Left colon (tissue), 2 donors: Measurements from ENCODE around the gene APOA5. TPM values are rescaled to one million over a fixed set of nuclear protein-coding genes. Genes with fewer than 3 reads are reported as not detected.
A peak's percentile ranks its signal among the peaks of the same experiment; 100 is the strongest.
"Not testable (repeated sequence)": the region's sequence is repeated elsewhere in the genome, so short reads cannot be mapped to it uniquely, and the experiment has no call there.

Experiments
- ATAC-seq: fragments of 200-7000 bp; cut with Tn5 transposase; one replicate; pipeline ENCODE4 v1.9.1; 2020; ENCODE audit warnings: mild to moderate bottlenecking, moderate library complexity
- DNase-seq, 2 donors: peaks; one replicate each; pipeline ENCODE4 v3.0.0-alpha.2; 2020
- intact Hi-C, 2 donors: fragments of 100-400 bp; cut with DNase I in 1 of 2; cut with micrococcal nuclease in 1 of 2; formaldehyde crosslinking; loops; one replicate each; pipeline versions ENCODE4 v1.11.2 to v1.14.0; 2022; cut with DNase I, micrococcal nuclease
- total RNA-seq, 2 donors: library from RNA; stranded (reverse); fragmentation: NEBNext Ultra II Directional; extraction: Animal tissue kit (Norgen Biotek cat#: 25700); gene quantifications; one replicate each; pipeline ENCODE4 v1.2.1, GENCODE V29; 2021
- donor health status: DM: no; HTN: no; CAD: no.
- donor health status: DM: yes; HTN: yes; CAD: no.

Gene APOA5
- total RNA-seq, 2 donors from 2014 or later, result not detected

- DNase-seq, result no peak
- intact Hi-C loops, result no loop called here
- no peak for ATAC-seq
These were observed 5.4 kb downstream of the APOA5 start for GRCh38 chr11:116786326-116786725.

- ATAC-seq, result no peak
- no peak for DNase-seq
- intact Hi-C loops, result no loop called here
These were observed 9.0 kb downstream of the APOA5 start for GRCh38 chr11:116782728-116783127.

- intact Hi-C loops, result no loop called here
- DNase-seq, result no peak
- ATAC-seq, result no peak
These were observed 13.1 kb downstream of the APOA5 start for GRCh38 chr11:116778556-116778955.

- DNase-seq (no peak), ATAC-seq (no peak)
- intact Hi-C loops, result no loop called here
These were observed 14.6 kb downstream of the APOA5 start for GRCh38 chr11:116777056-116777455.

GRCh38 chr11:116776522-116776984 is 15.1 kb downstream of the APOA5 start:
- DNase-seq, result no peak
- ATAC-seq, result no peak
- intact Hi-C loops, result no loop called here

GRCh38 chr11:116775975-116776374 is 15.7 kb downstream of the APOA5 start:
- no peak for ATAC-seq
- no peak for DNase-seq
- intact Hi-C loops, result no loop called here

GRCh38 chr11:116774661-116775060 is 17.0 kb downstream of the APOA5 start:
- intact Hi-C loops, result no loop called here
- DNase-seq, result no peak
- no peak for ATAC-seq

- ATAC-seq, result peak; percentile 44
- no peak for DNase-seq
- intact Hi-C loops, result no loop called here
These were observed 18.2 kb downstream of the APOA5 start for GRCh38 chr11:116773203-116774097.

GRCh38 chr11:116772443-116773202 is 19.1 kb downstream of the APOA5 start, which contains the start of gene BUD13:
Gene BUD13 (minus strand): TSS chr11:116772987. CDS start chr11:116772964, 23 bp downstream.
- ATAC-seq, result peak; percentile 93
- intact Hi-C loops, result no loop called here
- peak; percentile 91 to 96 for DNase-seq

- intact Hi-C loops, result no loop called here
These were observed 19.7 kb downstream of the APOA5 start for GRCh38 chr11:116771935-116772334.

GRCh38 chr11:116762132-116762531 is 29.5 kb downstream of the APOA5 start:
- intact Hi-C loops, result no loop called here
- ATAC-seq (no peak), DNase-seq (no peak)

More at GRCh38 chr11:116771935-116772334, 19.7 kb downstream of the APOA5 start:
- ATAC-seq, result no peak
- no peak for DNase-seq

GRCh38 chr11:116756044-116756443 is 35.6 kb downstream of the APOA5 start:
- DNase-seq, ATAC-seq, intact Hi-C loops: not testable (repeated sequence)

GRCh38 chr11:116750070-116750718 is 41.5 kb downstream of the APOA5 start:
- intact Hi-C loops, result no loop called here
- ATAC-seq (no peak), DNase-seq (no peak)

GRCh38 chr11:116742104-116742503 is 49.6 kb downstream of the APOA5 start:
- DNase-seq (no peak), ATAC-seq (no peak)
- intact Hi-C loops, result no loop called here

- DNase-seq (no peak), ATAC-seq (no peak)
- intact Hi-C loops, result no loop called here
These were observed 50.9 kb downstream of the APOA5 start for GRCh38 chr11:116740741-116741140.
